Endothelial cell (in vitro differentiated cells): Measurements from ENCODE around the gene MSRB2. TPM values are rescaled to one million over a fixed set of nuclear protein-coding genes. Genes with fewer than 3 reads are reported as not detected.

ENCODE experiments used
- DNase-seq: peaks from one replicate; pipeline ENCODE4 v3.0.0; 2021; ENCODE audit warnings: low spot score
- H3K27ac Mint-ChIP-seq: one replicate; pipeline ENCODE4 v1.8.0; 2021; ENCODE audit warnings: mixed read lengths, inconsistent platforms; ENCODE audit not compliant: unreplicated experiment
- H3K27me3 Mint-ChIP-seq: one replicate; pipeline ENCODE4 v1.8.0; 2021; ENCODE audit warnings: mild to moderate bottlenecking, moderate library complexity, mixed read lengths, inconsistent platforms; ENCODE audit not compliant: unreplicated experiment
- H3K36me3 Mint-ChIP-seq: one replicate; pipeline ENCODE4 v1.8.0; 2021; ENCODE audit warnings: mild to moderate bottlenecking, low read depth, mixed read lengths, inconsistent platforms; ENCODE audit not compliant: unreplicated experiment
- H3K4me1 Mint-ChIP-seq: one replicate; pipeline ENCODE4 v1.8.0; 2021; ENCODE audit warnings: mild to moderate bottlenecking, mixed read lengths, inconsistent platforms; ENCODE audit not compliant: unreplicated experiment
- H3K4me3 Mint-ChIP-seq: one replicate; pipeline ENCODE4 v1.8.0; 2021; ENCODE audit warnings: mild to moderate bottlenecking, mixed read lengths, inconsistent platforms; ENCODE audit not compliant: unreplicated experiment
- H3K9me3 Mint-ChIP-seq: one replicate; pipeline ENCODE4 v1.8.0; 2021; ENCODE audit warnings: mixed read lengths, inconsistent platforms; ENCODE audit not compliant: unreplicated experiment
- CTCF ChIP-seq: fragments of 200-600 bp; sonication (generic); IDR thresholded peaks from one replicate; pipeline ENCODE4 v1.5.0; 2021; ENCODE audit warnings: antibody characterized with exemption; ENCODE audit not compliant: unreplicated experiment
- total RNA-seq: library from RNA; stranded (reverse); fragmentation: NEBNext Ultra II Directional; extraction: Animal tissue kit (Norgen Biotek cat#: 25700); gene quantifications from one replicate; pipeline ENCODE4 v1.2.1, GENCODE V29; 2021; ENCODE audit not compliant: unreplicated experiment

The MSRB2 gene
- total RNA-seq, 1 donor from 2014 or later, result 29.9 TPM

GRCh38 chr10:23095966-23096801 lies 805 bp downstream of the MSRB2 start:
- Mint-ChIP-seq H3K4me1 (peaks cover 38% of the 10 kb centered on the region), H3K4me3 (peak overlapping the region; percentile 98), H3K9me3 (peaks cover 3% of the 10 kb centered on the region), H3K27ac (peak overlapping the region; percentile 96), H3K36me3 (peaks cover 20% of the 10 kb centered on the region), H3K27me3 (peaks cover 9% of the 10 kb centered on the region)
- DNase-seq, result peak; percentile 25
- no peak for TF ChIP-seq CTCF

GRCh38 chr10:23096802-23097549 lies 1.6 kb downstream of the MSRB2 start:
- no peak for DNase-seq
- Mint-ChIP-seq H3K27me3 (peaks cover 9% of the 10 kb centered on the region), H3K9me3 (peaks cover 3% of the 10 kb centered on the region), H3K4me1 (peaks cover 41% of the 10 kb centered on the region), H3K36me3 (peaks cover 18% of the 10 kb centered on the region), H3K4me3 (peak overlapping the region; percentile 98), H3K27ac (peak overlapping the region; percentile 96)
- TF ChIP-seq CTCF, result no peak

- no peak for TF ChIP-seq CTCF
- no peak for DNase-seq
- Mint-ChIP-seq H3K4me3 (no peak overlapping the region), H3K36me3 (peaks cover 26% of the 10 kb centered on the region), H3K27me3 (peaks cover 9% of the 10 kb centered on the region), H3K4me1 (peaks cover 42% of the 10 kb centered on the region), H3K9me3 (peaks cover 3% of the 10 kb centered on the region), H3K27ac (no peak overlapping the region)
Measured at GRCh38 chr10:23099079-23099478, 3.7 kb downstream of the MSRB2 start.

DNA sequence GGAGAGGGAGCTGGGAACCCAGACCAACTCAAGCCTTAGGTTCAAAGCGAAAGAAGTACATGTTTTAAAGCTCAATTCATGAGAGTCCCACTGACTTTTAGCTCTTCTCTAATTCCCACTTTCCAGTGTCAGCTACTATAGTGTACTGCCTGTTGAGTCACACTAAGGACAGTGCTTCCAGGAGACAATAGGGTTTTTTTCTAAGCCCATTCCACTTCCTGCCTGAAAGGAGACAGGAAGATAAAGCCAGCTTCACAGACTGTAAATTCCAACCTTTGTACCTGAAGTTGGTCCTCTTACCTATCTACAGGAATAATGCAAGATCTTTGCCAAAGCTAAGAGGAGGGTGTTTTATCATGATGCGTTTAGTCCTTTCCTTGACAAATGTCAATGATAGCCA lies 4.4 kb downstream of the MSRB2 start:
- Mint-ChIP-seq H3K4me3 (peak overlapping the region; percentile 56), H3K27ac (peak overlapping the region; percentile 98), H3K36me3 (peaks cover 33% of the 10 kb centered on the region), H3K27me3 (peaks cover 6% of the 10 kb centered on the region), H3K9me3 (peaks cover 3% of the 10 kb centered on the region), H3K4me1 (peaks cover 41% of the 10 kb centered on the region)
- DNase-seq, result no peak
- no peak for TF ChIP-seq CTCF
